ENCODE data around the gene NPFFR2. TPM values are rescaled to one million over a fixed set of nuclear protein-coding genes. Genes with fewer than 3 reads are reported as not detected.

The NPFFR2 gene
- total and polyA plus RNA-seq, 4 donors: 0.05 TPM; not detected in 3

- Histone ChIP-seq H3K4me1 (ENCODE audit: control insufficient read depth in 4 of 4, insufficient read depth in 4 of 4, low read length in 3 of 4) (no peaks in the 10 kb centered on the region), H3K9me3 (ENCODE audit: control insufficient read depth in 4 of 4, low read length in 3 of 4) (no peaks in the 10 kb centered on the region), H3K36me3 (ENCODE audit: control insufficient read depth in 4 of 4, insufficient read depth in 3 of 4, low read depth in 1 of 4, low read length in 3 of 4) (no peaks in the 10 kb centered on the region), H3K27ac (ENCODE audit: low read depth in 1 of 2, low read length in 2 of 2) (no peak overlapping the region), H3K27me3 (ENCODE audit: control insufficient read depth in 4 of 4, insufficient read depth in 4 of 4, low read length in 3 of 4) (no peaks in the 10 kb centered on the region), H3K4me3 (ENCODE audit: low read depth in 1 of 3, low read length in 3 of 3) (no peak overlapping the region), H3K9ac (ENCODE audit: low read depth in 1 of 2, low read length in 2 of 2) (no peak overlapping the region)
- WGBS: 85% methylated on average over 3 of the region's 3 CpGs
- TF ChIP-seq JUND (IDR thresholded peaks at IDR 0.05): no peak
- no peak for TF ChIP-seq ZBTB33 (IDR thresholded peaks at IDR 0.05)
- TF ChIP-seq GABPA (IDR thresholded peaks at IDR 0.05 in 1 of 2, conservative IDR thresholded peaks at IDR 0.05 in 1 of 2): no peak
- TF ChIP-seq REST (IDR thresholded peaks at IDR 0.05): no peak
- no peak for TF ChIP-seq YY1 (IDR thresholded peaks at IDR 0.05)
- no peak for TF ChIP-seq MAX (IDR thresholded peaks at IDR 0.05)
- TF ChIP-seq NR2F2 (IDR thresholded peaks at IDR 0.05): no peak
- no peak for TF ChIP-seq FOXA2 (IDR thresholded peaks at IDR 0.05)
- no peak for TF ChIP-seq SP1 (IDR thresholded peaks at IDR 0.05)
- no peak for TF ChIP-seq TAF1 (conservative IDR thresholded peaks at IDR 0.05)
- no peak for TF ChIP-seq HNF4A (conservative IDR thresholded peaks at IDR 0.05)
- no peak for TF ChIP-seq HNF4G (IDR thresholded peaks at IDR 0.05)
- TF ChIP-seq RAD21 (IDR thresholded peaks at IDR 0.05): no peak
- TF ChIP-seq EGR1 (IDR thresholded peaks at IDR 0.05; ENCODE audit: low read depth in 2 of 2): no peak
- no peak for TF ChIP-seq ATF3 (IDR thresholded peaks at IDR 0.05)
- TF ChIP-seq FOXA1 (IDR thresholded peaks at IDR 0.05): no peak
- TF ChIP-seq CTCF (IDR thresholded peaks at IDR 0.05; ENCODE audit: low read depth, low read length, missing input control): no peak
- DNase-seq (ENCODE audit: low spot score): no peak
Measured at GRCh38 chr4:72016011-72016410, 15.8 kb upstream of the NPFFR2 start.

GRCh38 chr4:72019688-72020087 is 12.1 kb upstream of the NPFFR2 start:
- DNase-seq (ENCODE audit: low spot score): no peak
- Histone ChIP-seq H3K4me1 (ENCODE audit: control insufficient read depth in 4 of 4, insufficient read depth in 4 of 4, low read length in 3 of 4) (no peaks in the 10 kb centered on the region), H3K9me3 (ENCODE audit: control insufficient read depth in 4 of 4, low read length in 3 of 4) (no peaks in the 10 kb centered on the region), H3K36me3 (ENCODE audit: control insufficient read depth in 4 of 4, insufficient read depth in 3 of 4, low read depth in 1 of 4, low read length in 3 of 4) (no peaks in the 10 kb centered on the region), H3K4me3 (ENCODE audit: low read depth in 1 of 3, low read length in 3 of 3) (no peak overlapping the region), H3K9ac (ENCODE audit: low read depth in 1 of 2, low read length in 2 of 2) (no peak overlapping the region), H3K27me3 (ENCODE audit: control insufficient read depth in 4 of 4, insufficient read depth in 4 of 4, low read length in 3 of 4) (no peaks in the 10 kb centered on the region), H3K27ac (ENCODE audit: low read depth in 1 of 2, low read length in 2 of 2) (no peak overlapping the region)
- WGBS: 63% methylated on average over 3 of the region's 3 CpGs
- TF ChIP-seq SP1 (IDR thresholded peaks at IDR 0.05) (no peak), CTCF (IDR thresholded peaks at IDR 0.05; ENCODE audit: low read depth, low read length, missing input control) (no peak), RXRA (IDR thresholded peaks at IDR 0.05) (no peak), YY1 (IDR thresholded peaks at IDR 0.05) (no peak), EGR1 (IDR thresholded peaks at IDR 0.05; ENCODE audit: low read depth in 2 of 2) (no peak), ATF3 (IDR thresholded peaks at IDR 0.05) (no peak), FOXA2 (IDR thresholded peaks at IDR 0.05) (no peak), TAF1 (conservative IDR thresholded peaks at IDR 0.05) (no peak), GABPA (IDR thresholded peaks at IDR 0.05 in 1 of 2, conservative IDR thresholded peaks at IDR 0.05 in 1 of 2) (no peak), RAD21 (IDR thresholded peaks at IDR 0.05) (no peak), NR2F2 (IDR thresholded peaks at IDR 0.05) (no peak), FOXA1 (IDR thresholded peaks at IDR 0.05) (no peak), ZBTB33 (IDR thresholded peaks at IDR 0.05) (no peak)

Measured in liver (tissue), 9 donors.